Right lung (tissue), 10 donors: Measurements from ENCODE around the gene PAXX. TPM values are rescaled to one million over a fixed set of nuclear protein-coding genes. Genes with fewer than 3 reads are reported as not detected.

Experiments
- DNase-seq, 2 donors: peaks; one replicate each; pipeline ENCODE4 v3.0.0-alpha.2; 2013
- long read RNA-seq, 8 donors: transcript quantifications; one replicate each; lab custom pipeline, GENCODE V29; 2026
- polyA plus RNA-seq, 5 donors: library from polyadenylated mRNA; unstranded; fragments of 120-200 nt; gene quantifications; one replicate each; pipeline versions ENCODE4 v1.2.1 to v1.2.3, GENCODE V29; 2013; ENCODE audit warnings: inconsistent platforms in 1 of 5, low replicate concordance in 1 of 5; ENCODE audit not compliant: insufficient read length in 5 of 5, insufficient read depth in 1 of 5

The PAXX gene
- 10 to 100 TPM; 26.2 to 57.5 (median 36.8) TPM for polyA plus RNA-seq
- long read RNA-seq, donor 1, transcript PAXX-208 (5 exons, 1,077 nt), result minor isoform, 15 of 305 reads
- long read RNA-seq, donor 1, transcript PAXX-201 (7 exons, 812 nt), result major isoform, 20 of 305 reads
- long read RNA-seq, donor 1, partial matches to known transcripts, result 258 of 305 reads
- long read RNA-seq, donor 1, other reads (novel, unspliced or antisense), result 6 of 305 reads
- long read RNA-seq, donor 2, transcript PAXX-208 (5 exons, 1,077 nt), result minor isoform, 7 of 24 reads
- long read RNA-seq, donor 2, transcript PAXX-201 (7 exons, 812 nt), result major isoform, 12 of 24 reads
- long read RNA-seq, donor 2, partial matches to known transcripts, result 0 of 24 reads
- long read RNA-seq, donor 2, other reads (novel, unspliced or antisense), result 0 of 24 reads
- long read RNA-seq, donor 3, transcript PAXX-202 (2 exons, 496 nt), result minor isoform, 7 of 48 reads
- long read RNA-seq, donor 3, transcript PAXX-208 (5 exons, 1,077 nt), result major isoform, 14 of 48 reads
- long read RNA-seq, donor 3, transcript PAXX-201 (7 exons, 812 nt), result minor isoform, 11 of 48 reads
- long read RNA-seq, donor 3, partial matches to known transcripts, result 13 of 48 reads
- long read RNA-seq, donor 3, other reads (novel, unspliced or antisense), result 0 of 48 reads
- long read RNA-seq, donor 4, partial matches to known transcripts, result 0 of 10 reads
- long read RNA-seq, donor 4, other reads (novel, unspliced or antisense), result 0 of 10 reads
- long read RNA-seq, donor 5, transcript PAXX-201 (7 exons, 812 nt), result major isoform, 12 of 23 reads
- long read RNA-seq, donor 5, transcript PAXX-208 (5 exons, 1,077 nt), result minor isoform, 9 of 23 reads
- long read RNA-seq, donor 5, partial matches to known transcripts, result 0 of 23 reads
- long read RNA-seq, donor 5, other reads (novel, unspliced or antisense), result 0 of 23 reads
- long read RNA-seq, donor 6, transcript PAXX-208 (5 exons, 1,077 nt), result minor isoform, 16 of 51 reads
- long read RNA-seq, donor 6, transcript PAXX-201 (7 exons, 812 nt), result major isoform, 20 of 51 reads
- long read RNA-seq, donor 6, partial matches to known transcripts, result 8 of 51 reads
- long read RNA-seq, donor 6, other reads (novel, unspliced or antisense), result 0 of 51 reads
- long read RNA-seq, donor 7, transcript PAXX-208 (5 exons, 1,077 nt), result major isoform, 10 of 24 reads
- long read RNA-seq, donor 7, transcript PAXX-201 (7 exons, 812 nt), result minor isoform, 7 of 24 reads
- long read RNA-seq, donor 7, partial matches to known transcripts, result 6 of 24 reads
- long read RNA-seq, donor 7, other reads (novel, unspliced or antisense), result 0 of 24 reads
- long read RNA-seq, donor 8, transcript PAXX-208 (5 exons, 1,077 nt), result major isoform, 5 of 12 reads
- long read RNA-seq, donor 8, partial matches to known transcripts, result 0 of 12 reads
- long read RNA-seq, donor 8, other reads (novel, unspliced or antisense), result 0 of 12 reads

DNA sequence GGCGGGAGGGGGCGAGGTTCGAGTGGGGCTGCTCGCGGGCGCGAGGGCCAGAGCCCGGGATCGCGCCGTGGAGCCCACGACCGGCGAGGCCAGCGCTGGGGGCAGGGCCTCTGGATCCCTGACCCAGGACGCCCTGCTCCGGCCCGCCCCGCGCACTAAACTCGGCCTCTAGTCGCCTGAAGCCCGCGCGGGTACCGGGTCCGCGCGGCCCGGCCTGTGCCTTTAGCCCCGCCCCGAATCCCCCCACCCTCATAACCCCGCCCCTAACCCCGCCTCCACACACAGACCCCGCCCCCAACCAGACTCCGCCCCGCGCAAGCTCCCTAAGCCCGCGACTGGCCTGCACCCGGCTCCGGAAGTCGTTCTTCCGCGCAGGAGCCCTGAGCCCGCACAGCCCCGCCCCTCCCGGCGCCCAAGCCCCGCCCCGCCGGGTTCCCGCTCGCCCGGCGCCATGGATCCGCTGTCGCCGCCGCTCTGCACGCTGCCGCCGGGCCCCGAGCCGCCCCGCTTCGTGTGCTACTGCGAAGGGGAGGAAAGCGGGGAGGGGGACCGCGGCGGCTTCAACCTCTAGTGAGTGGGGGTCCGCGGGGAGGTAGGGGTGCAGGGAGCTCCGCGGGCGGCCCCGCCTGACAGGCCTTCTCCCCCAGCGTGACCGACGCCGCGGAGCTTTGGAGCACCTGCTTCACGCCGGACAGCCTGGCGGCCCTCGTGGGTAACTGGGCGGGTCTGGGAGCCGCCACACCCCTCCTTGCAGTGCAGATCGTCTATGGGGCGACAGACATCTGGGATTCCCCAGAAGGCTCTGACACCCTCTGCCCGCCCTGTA is at the start of gene PAXX:
PAXX (plus strand) TSS at position 430 of the 826 bp plus-strand sequence; CDS start at position 452, 22 bp downstream.
- peak; percentile 79 to 82 for DNase-seq

GRCh38 chr9:136942881-136943230 is 49.4 kb upstream of the PAXX start:
- DNase-seq, result no peak

GRCh38 chr9:136943291-136944211 is 48.7 kb upstream of the PAXX start:
- DNase-seq, result no peak

- DNase-seq, result peak in 1 of 2 donors; percentile 33
These were observed 48.1 kb upstream of the PAXX start for GRCh38 chr9:136944212-136944518.

DNA sequence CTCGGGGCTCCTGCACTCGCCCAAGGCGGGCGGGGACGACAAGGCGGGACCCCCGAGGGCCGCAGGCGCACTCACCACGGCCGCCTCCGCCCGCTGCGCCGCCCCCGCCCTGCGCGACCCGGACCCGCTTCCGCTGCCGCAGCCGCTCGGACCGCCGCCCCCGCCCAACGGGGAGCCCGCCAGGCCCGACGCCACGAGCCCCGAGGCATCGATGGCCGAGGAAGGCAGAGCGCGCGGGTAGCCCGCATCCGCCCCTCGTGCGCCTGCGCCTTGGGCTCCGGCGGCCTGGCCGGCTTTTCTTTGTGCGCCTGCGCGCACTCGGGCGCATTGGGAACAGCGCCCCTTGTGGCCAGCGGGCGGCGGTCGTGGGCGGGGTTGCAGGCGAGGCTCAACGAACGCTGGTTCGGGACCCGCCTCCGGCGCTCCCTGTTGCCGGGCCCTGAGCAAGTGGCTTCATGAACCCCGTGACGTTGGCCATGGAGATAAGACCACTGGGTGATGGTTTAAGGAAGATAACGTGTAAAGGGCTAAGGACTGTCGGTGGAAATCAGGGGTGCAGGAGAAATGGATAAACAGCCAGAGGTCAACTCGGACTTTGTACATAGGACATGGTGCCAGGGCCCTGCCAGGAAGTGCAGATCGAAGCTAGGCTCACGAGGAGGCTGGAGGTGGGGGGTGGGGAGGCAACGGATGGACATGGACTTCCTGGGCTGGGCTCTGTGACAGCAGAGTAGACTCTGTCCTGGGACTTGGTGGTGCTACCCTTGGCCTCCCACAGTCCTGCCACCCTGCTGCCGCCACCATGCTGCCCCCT is 47.5 kb upstream of the PAXX start, which contains the start of the genes C8G and FBXW5:
C8G (plus strand) TSS at position 725 of the 814 bp plus-strand sequence; CDS start at position 803, 78 bp downstream.
FBXW5 (minus strand) TSS at position 220 of the 814 bp plus-strand sequence. CDS start 655 bp downstream, outside the sequence.
- DNase-seq, result peak; percentile 96

- DNase-seq, result no peak
These were observed 46.6 kb upstream of the PAXX start for GRCh38 chr9:136945333-136946227.

- DNase-seq, result no peak
These were observed 45.8 kb upstream of the PAXX start for GRCh38 chr9:136946228-136947027.

DNA sequence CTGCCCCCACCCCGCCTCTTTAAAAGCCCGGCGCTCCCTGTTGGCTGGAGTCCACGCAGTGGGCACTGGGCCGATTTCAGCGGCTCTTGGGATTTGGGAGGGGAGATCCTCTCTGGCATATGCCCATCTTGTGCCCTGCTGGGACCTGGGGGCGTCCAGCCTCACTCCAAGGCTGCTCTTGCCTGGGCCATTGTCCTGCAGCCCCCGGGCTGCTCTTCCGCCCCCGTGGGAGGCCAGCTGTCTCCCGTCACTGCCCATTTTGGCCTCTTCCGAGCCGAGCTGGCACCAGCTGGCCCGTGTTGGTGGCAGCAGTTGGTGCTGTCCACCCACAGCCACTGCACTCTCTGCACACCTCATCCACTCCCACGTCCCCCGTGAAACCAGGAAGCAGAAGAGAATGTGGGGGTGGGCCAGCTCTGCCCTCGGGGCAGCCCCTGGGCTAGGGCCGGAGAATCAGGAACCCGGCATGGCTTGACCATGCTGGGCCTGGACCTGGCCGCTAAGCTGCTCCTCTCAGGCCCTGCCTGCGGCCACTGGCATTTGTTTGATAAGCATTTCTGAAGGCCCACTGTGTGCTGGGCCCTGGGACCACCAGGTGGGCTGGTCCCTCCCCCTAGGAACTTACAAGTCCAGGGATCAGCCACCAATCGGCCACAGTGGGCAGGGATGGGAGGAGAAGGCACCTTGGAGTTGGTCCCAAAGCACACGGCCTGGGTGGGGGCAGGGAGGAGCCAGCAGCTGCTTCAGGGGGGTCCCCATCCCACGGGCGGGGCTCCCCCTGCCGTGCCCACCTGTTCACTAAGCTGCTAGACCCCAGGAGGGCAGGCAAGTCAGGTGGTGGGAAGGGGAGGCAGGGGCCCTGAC is 45.0 kb upstream of the PAXX start:
- no peak for DNase-seq

DNA sequence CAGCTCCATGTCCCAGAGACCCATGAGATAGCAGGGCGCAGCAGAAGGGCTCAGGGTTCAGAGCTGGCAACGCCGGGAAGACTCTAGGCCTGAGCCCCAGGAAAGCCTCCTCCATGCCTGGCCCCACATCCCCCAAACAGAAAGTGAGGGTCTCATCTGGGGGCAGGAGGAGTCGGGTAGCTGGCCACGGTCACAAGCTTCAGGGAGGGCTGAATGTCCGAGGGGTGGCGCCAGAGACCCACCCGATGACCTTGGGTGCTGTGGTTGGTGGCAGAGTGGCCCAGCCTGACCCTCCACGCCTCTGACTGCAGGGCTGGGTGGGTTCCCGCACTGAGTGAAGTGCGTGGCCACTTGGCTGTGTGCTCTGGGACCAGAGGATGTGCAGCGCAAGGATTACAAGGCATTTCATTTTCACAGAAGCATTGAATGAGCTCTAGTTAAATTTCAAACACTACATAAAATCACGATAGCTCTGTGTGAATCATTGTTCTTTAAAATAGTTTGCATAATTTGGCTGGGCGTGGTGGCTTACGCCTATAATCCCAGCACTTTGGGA is 44.2 kb upstream of the PAXX start:
- peak in 1 of 2 donors; percentile 32 for DNase-seq

GRCh38 chr9:136949239-136949816 is 42.9 kb upstream of the PAXX start:
- no peak for DNase-seq

DNA sequence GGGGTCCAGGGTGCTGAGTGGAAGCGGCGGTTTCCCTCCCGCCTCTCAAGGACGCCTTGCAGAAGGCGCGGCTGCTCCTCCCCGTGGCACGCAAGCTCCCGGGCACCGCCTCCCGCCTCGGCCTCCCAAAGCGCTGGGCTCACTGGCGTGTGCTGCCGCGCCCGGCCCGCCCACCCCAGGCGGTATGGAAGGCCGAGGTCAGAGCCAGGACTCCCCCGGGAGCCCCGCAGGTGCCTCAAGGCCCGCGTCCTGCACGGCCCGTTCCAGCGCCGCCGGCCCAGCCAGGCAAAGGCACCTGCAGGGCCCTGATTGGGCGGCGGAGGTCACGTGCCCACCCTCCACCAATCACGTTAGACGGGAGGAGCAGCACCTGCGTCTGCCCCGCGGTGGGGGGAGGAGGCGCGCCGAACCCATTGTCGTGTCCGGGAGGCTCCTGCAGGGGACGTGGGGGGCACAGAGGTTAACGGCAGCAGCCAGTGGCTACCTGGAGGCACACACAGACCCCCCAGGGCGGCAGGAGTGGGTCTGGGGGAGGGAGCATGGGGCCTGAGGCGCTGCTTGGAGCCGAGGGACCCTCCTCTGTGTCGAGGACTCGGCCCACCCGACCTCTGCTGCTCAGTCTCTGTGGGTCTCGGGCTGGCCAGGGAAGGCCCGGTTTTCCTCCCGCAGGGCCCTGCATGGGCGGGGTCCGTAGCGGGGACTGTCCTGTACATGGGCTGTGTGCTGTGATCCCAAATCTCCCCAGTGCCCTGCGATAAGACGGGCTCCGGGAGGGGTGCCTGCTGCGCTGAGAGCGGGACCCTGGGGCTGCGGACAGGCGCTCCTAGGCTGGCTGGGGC is 42.2 kb upstream of the PAXX start:
- DNase-seq, result peak; percentile 86 to 88

GRCh38 chr9:136950656-136951276 is 41.5 kb upstream of the PAXX start:
- DNase-seq, result no peak
